HepG2 (cell line): ENCODE measurements around the gene GUK1. TPM values are rescaled to one million over a fixed set of nuclear protein-coding genes. Genes with fewer than 3 reads are reported as not detected.

ENCODE experiments used
- ARID4A ChIP-seq: sonication (generic); formaldehyde crosslinking; IDR thresholded peaks from 2 replicates; pipeline ENCODE4 v1.5.0; 2020; ENCODE audit warnings: mild to moderate bottlenecking, missing genetic modification reagents, borderline replicate concordance
- CC2D1A ChIP-seq: sonication (generic); formaldehyde crosslinking; IDR thresholded peaks from 2 replicates; pipeline ENCODE4 v1.8.1; 2023; ENCODE audit warnings: mild to moderate bottlenecking, missing genetic modification reagents
- ERF ChIP-seq: IDR thresholded peaks from 2 replicates; pipeline ENCODE4 v1.6.1; 2018; ENCODE audit warnings: missing biosample characterization, missing genetic modification reagents
- FOXC1 ChIP-seq: sonication (generic); formaldehyde crosslinking; IDR thresholded peaks from 2 replicates; pipeline ENCODE4 v1.8.0; 2022; ENCODE audit warnings: mild to moderate bottlenecking, missing genetic modification reagents, borderline replicate concordance
- IRX3 ChIP-seq: sonication (generic); formaldehyde crosslinking; IDR thresholded peaks from 2 replicates; pipeline ENCODE4 v1.8.1; 2023; ENCODE audit warnings: mild to moderate bottlenecking, low read depth, missing genetic modification reagents, borderline replicate concordance
- NR2F6 ChIP-seq, 2 experiments: IDR thresholded peaks; 2 replicates each; pipeline ENCODE4 v1.6.1; 2016; ENCODE audit warnings: antibody characterized with exemption in 1 of 2, mild to moderate bottlenecking in 1 of 2
- POGZ ChIP-seq: sonication (generic); formaldehyde crosslinking; IDR thresholded peaks from 2 replicates; pipeline ENCODE4 v1.4.0; 2020; ENCODE audit warnings: mild to moderate bottlenecking, missing genetic modification reagents
- ZBTB26 ChIP-seq: IDR thresholded peaks from 2 replicates; pipeline ENCODE4 v1.6.1; 2016; ENCODE audit warnings: missing compliant biosample characterization, missing genetic modification reagents, borderline replicate concordance
- ZNF121 ChIP-seq: sonication (generic); formaldehyde crosslinking; IDR thresholded peaks from 2 replicates; pipeline ENCODE4 v1.5.0; 2020; ENCODE audit warnings: mild to moderate bottlenecking, missing genetic modification reagents
- ZNF207 ChIP-seq: fragments of 450-650 bp; IDR thresholded peaks from 2 replicates; pipeline ENCODE4 v1.6.1; 2016; ENCODE audit warnings: antibody characterized with exemption, borderline replicate concordance
- ZNF446 ChIP-seq: sonication (generic); formaldehyde crosslinking; IDR thresholded peaks from 2 replicates; pipeline ENCODE4 v1.5.0; 2020; ENCODE audit warnings: mild to moderate bottlenecking, missing genetic modification reagents
- ZNF704 ChIP-seq: sonication (generic); formaldehyde crosslinking; IDR thresholded peaks from 2 replicates; pipeline ENCODE4 v1.8.1; 2023; ENCODE audit warnings: mild to moderate bottlenecking, inconsistent platforms, moderate library complexity, missing genetic modification reagents, borderline replicate concordance
- ZNF720 ChIP-seq: sonication (generic); formaldehyde crosslinking; IDR thresholded peaks from 2 replicates; pipeline ENCODE4 v1.4.0; 2020; ENCODE audit warnings: missing genetic modification reagents
- polyA plus RNA-seq, 8 experiments: library from polyadenylated mRNA; depleted of rRNA in 3 of 8; stranded (reverse) in 7 of 8; unstranded in 1 of 8; fragments of >200 nt; fragmentation: Illumina TruSeq in 4 of 8; extraction: Trizol in 4 of 8; gene quantifications; 2 replicates each; pipeline versions ENCODE4 v1.2.1 to v1.2.3, GENCODE V29; 2011 to 2016; ENCODE audit warnings: low read depth in 4 of 8, missing spikeins in 1 of 8, mixed read lengths in 1 of 8; ENCODE audit not compliant: insufficient read depth in 1 of 8
- total RNA-seq, 5 experiments: library from RNA; depleted of rRNA; stranded (reverse); fragments of >200 nt; fragmentation: Illumina TruSeq; extraction: Trizol; gene quantifications; 2 replicates each; pipeline ENCODE4 v1.2.3, GENCODE V29; 2016; ENCODE audit warnings: low read depth in 1 of 5
- TF ChIP-seq, protein P1 (sequence below): sonication (generic); formaldehyde crosslinking; IDR thresholded peaks from 2 replicates; pipeline ENCODE4 v1.9.0; 2021; ENCODE audit warnings: mild to moderate bottlenecking, missing genetic modification reagents

GUK1 gene
- total and polyA plus RNA-seq, 2 of the 13 experiments (the other 11 are each of a cell fraction or from before 2014, with no cell fraction given) = 116 to 154 TPM

DNA sequence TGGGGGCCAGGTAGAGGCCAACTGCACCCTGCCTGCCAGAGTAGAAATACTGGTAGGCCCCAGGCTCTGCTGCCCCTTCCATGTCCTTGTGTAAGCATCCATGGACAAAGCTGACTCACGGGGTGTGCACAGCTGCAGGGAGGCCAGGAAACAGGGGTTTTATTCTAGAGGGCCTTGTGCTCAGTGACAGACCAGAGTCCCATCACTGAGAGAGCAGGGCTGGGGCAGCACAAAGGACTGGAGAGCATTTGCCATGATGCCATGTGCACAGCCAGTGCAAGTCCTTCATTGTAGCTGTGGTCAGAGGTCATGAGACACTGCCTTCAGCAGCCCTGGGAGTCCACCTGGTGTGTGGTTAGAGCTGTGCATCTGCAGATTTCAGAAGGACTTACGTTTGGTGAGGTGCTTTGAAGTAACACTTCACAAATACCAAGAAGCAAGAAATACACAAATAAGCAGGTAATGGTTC, 49.4 kb upstream of the GUK1 start (continued):
- TF ChIP-seq, protein P1, sequence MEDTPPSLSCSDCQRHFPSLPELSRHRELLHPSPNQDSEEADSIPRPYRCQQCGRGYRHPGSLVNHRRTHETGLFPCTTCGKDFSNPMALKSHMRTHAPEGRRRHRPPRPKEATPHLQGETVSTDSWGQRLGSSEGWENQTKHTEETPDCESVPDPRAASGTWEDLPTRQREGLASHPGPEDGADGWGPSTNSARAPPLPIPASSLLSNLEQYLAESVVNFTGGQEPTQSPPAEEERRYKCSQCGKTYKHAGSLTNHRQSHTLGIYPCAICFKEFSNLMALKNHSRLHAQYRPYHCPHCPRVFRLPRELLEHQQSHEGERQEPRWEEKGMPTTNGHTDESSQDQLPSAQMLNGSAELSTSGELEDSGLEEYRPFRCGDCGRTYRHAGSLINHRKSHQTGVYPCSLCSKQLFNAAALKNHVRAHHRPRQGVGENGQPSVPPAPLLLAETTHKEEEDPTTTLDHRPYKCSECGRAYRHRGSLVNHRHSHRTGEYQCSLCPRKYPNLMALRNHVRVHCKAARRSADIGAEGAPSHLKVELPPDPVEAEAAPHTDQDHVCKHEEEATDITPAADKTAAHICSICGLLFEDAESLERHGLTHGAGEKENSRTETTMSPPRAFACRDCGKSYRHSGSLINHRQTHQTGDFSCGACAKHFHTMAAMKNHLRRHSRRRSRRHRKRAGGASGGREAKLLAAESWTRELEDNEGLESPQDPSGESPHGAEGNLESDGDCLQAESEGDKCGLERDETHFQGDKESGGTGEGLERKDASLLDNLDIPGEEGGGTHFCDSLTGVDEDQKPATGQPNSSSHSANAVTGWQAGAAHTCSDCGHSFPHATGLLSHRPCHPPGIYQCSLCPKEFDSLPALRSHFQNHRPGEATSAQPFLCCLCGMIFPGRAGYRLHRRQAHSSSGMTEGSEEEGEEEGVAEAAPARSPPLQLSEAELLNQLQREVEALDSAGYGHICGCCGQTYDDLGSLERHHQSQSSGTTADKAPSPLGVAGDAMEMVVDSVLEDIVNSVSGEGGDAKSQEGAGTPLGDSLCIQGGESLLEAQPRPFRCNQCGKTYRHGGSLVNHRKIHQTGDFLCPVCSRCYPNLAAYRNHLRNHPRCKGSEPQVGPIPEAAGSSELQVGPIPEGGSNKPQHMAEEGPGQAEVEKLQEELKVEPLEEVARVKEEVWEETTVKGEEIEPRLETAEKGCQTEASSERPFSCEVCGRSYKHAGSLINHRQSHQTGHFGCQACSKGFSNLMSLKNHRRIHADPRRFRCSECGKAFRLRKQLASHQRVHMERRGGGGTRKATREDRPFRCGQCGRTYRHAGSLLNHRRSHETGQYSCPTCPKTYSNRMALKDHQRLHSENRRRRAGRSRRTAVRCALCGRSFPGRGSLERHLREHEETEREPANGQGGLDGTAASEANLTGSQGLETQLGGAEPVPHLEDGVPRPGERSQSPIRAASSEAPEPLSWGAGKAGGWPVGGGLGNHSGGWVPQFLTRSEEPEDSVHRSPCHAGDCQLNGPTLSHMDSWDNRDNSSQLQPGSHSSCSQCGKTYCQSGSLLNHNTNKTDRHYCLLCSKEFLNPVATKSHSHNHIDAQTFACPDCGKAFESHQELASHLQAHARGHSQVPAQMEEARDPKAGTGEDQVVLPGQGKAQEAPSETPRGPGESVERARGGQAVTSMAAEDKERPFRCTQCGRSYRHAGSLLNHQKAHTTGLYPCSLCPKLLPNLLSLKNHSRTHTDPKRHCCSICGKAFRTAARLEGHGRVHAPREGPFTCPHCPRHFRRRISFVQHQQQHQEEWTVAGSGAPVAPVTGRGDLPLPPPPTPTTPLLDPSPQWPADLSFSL (CRISPR knock-in tag) = no peak
- TF ChIP-seq NR2F6 (IDR thresholded peaks at IDR 0.05) = peak; percentile 30; the same call in 1 of the 2 replicates
- no peak for TF ChIP-seq NR2F6 (CRISPR knock-in tag; IDR thresholded peaks at IDR 0.05)
- TF ChIP-seq ZNF207 = no peak
- no peak for TF ChIP-seq ERF (CRISPR knock-in tag)
- no peak for TF ChIP-seq ZBTB26 (CRISPR knock-in tag)
- no peak for TF ChIP-seq POGZ
- TF ChIP-seq ZNF446 (CRISPR knock-in tag) = no peak
- TF ChIP-seq ZNF720 (CRISPR knock-in tag) = no peak
- no peak for TF ChIP-seq IRX3 (CRISPR knock-in tag)
- peak; percentile 47; the same call in 1 of the 2 replicates for TF ChIP-seq ARID4A (CRISPR knock-in tag)
- no peak for TF ChIP-seq ZNF704 (CRISPR knock-in tag)
- no peak for TF ChIP-seq CC2D1A
- no peak for TF ChIP-seq FOXC1 (CRISPR knock-in tag)
- no peak for TF ChIP-seq ZNF121 (CRISPR knock-in tag)
